Stimulated activated CD8-positive, alpha-beta memory T cell treated with anti-CD3 and anti-CD28 coated beads, Interleukin-2, amount 100 ng/mL, for 48 hours (primary cell): ENCODE measurements around the gene MAFB.

Experiments
- DNase-seq, 2 donors: peaks; one replicate each; pipeline ENCODE4 v3.0.0-alpha.2; 2020; ENCODE audit warnings: low read depth in 2 of 2

The MAFB gene

GRCh38 chr20:40659567-40659966 lies 29.5 kb downstream of the MAFB start:
- DNase-seq = no peak

GRCh38 chr20:40658509-40658908 lies 30.5 kb downstream of the MAFB start:
- DNase-seq = no peak

- DNase-seq = no peak
These were observed 31.5 kb downstream of the MAFB start for GRCh38 chr20:40657526-40657925.

GRCh38 chr20:40655451-40655850 lies 33.6 kb downstream of the MAFB start:
- DNase-seq = no peak

GRCh38 chr20:40654876-40655275 lies 34.2 kb downstream of the MAFB start:
- DNase-seq = no peak

GRCh38 chr20:40652441-40652987 lies 36.5 kb downstream of the MAFB start:
- DNase-seq = no peak

- no peak for DNase-seq
These were observed 37.9 kb downstream of the MAFB start for GRCh38 chr20:40651151-40651550.

- DNase-seq = no peak
These were observed 38.3 kb downstream of the MAFB start for GRCh38 chr20:40650707-40651106.

- DNase-seq = no peak
These were observed 40.6 kb downstream of the MAFB start for GRCh38 chr20:40648210-40649072.

GRCh38 chr20:40646813-40647212 lies 42.2 kb downstream of the MAFB start:
- DNase-seq = no peak

- DNase-seq = no peak
These were observed 42.7 kb downstream of the MAFB start for GRCh38 chr20:40646361-40646760.

GRCh38 chr20:40644863-40645262 lies 44.2 kb downstream of the MAFB start:
- DNase-seq = no peak

GRCh38 chr20:40643891-40644290 lies 45.1 kb downstream of the MAFB start:
- no peak for DNase-seq

GRCh38 chr20:40641809-40642208 lies 47.2 kb downstream of the MAFB start:
- DNase-seq = no peak

- DNase-seq = no peak
These were observed 47.8 kb downstream of the MAFB start for GRCh38 chr20:40641202-40641601.

GRCh38 chr20:40640667-40641066 lies 48.4 kb downstream of the MAFB start:
- DNase-seq = no peak

GRCh38 chr20:40639676-40640355 lies 49.2 kb downstream of the MAFB start:
- no peak for DNase-seq

GRCh38 chr20:40639132-40639531 lies 49.9 kb downstream of the MAFB start:
- DNase-seq = no peak

- no peak for DNase-seq
These were observed 50.6 kb downstream of the MAFB start for GRCh38 chr20:40638414-40638813.

GRCh38 chr20:40637176-40637575 lies 51.9 kb downstream of the MAFB start:
- DNase-seq = no peak

GRCh38 chr20:40636486-40636885 lies 52.5 kb downstream of the MAFB start:
- no peak for DNase-seq

- no peak for DNase-seq
These were observed 53.1 kb downstream of the MAFB start for GRCh38 chr20:40635971-40636370.
